HAP-1 (cell line): ENCODE data around the gene AICDA.

Experiments
- DNase-seq, 2 experiments: peaks; one replicate each; pipeline ENCODE4 v3.0.0-alpha.2; 2016 to 2020; ENCODE audit warnings: low spot score in 2 of 2
- H3K27me3 ChIP-seq: fragments of 250-450 bp; sonication (Bioruptor Pico); 2 replicates; pipeline ENCODE4 v1.5.1; 2020; ENCODE audit warnings: low read depth, mild to moderate bottlenecking, moderate library complexity
- H3K36me3 ChIP-seq: fragments of 250-450 bp; sonication (Bioruptor Pico); replicated peaks from 2 replicates; pipeline ENCODE4 v1.5.1; 2020; ENCODE audit warnings: mild to moderate bottlenecking
- H3K4me1 ChIP-seq: fragments of 250-450 bp; sonication (Bioruptor Pico); 2 replicates; pipeline ENCODE4 v1.5.1; 2020; ENCODE audit warnings: mild to moderate bottlenecking
- H3K4me3 ChIP-seq: fragments of 250-450 bp; sonication (Bioruptor Pico); 2 replicates; pipeline ENCODE4 v1.5.1; 2020; ENCODE audit warnings: mild to moderate bottlenecking, moderate library complexity
- H3K9me3 ChIP-seq: fragments of 250-450 bp; sonication (Bioruptor Pico); 2 replicates; pipeline ENCODE4 v1.5.1; 2020; ENCODE audit warnings: mild to moderate bottlenecking, moderate library complexity
- in situ Hi-C: fragments of 300-500 bp; cut with MboI; formaldehyde crosslinking; loops from 3 replicates; pipeline ENCODE4 v1.14.3; 2020; ENCODE audit warnings: low sequenced_read_pairs, inconsistent platforms, mixed read lengths

Gene AICDA

DNA sequence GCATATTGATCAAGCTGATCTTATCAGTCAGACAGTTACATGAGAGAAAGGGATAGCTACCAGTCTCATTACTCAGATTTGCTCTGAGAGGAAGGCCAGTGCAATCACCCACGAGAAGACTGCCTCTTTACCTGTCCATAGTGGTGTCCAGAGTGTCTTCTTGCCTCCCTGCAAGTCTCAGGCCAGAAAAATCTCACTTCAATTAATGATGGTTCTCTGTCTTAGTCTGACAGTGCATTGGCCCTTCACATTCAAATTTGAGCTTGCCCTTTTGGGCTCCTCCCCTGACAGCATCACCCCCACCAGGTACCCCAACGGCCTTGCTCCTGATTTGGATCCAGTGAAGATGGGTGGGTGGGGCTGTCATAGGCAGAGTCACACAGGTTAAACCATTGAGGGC lies at the start of gene AICDA:
TSS of gene AICDA (minus strand) at position 231 of the 400 bp plus-strand sequence. CDS start at position 139, 92 bp downstream.
- Histone ChIP-seq H3K4me1 (no peaks in the 10 kb centered on the region), H3K36me3 (no peaks in the 10 kb centered on the region), H3K4me3 (no peak within 1 kb of the TSS), H3K27me3 (no peaks in the 10 kb centered on the region), H3K9me3 (no peaks in the 10 kb centered on the region)
- in situ Hi-C loops = no loop called here
- no peak for DNase-seq

DNA sequence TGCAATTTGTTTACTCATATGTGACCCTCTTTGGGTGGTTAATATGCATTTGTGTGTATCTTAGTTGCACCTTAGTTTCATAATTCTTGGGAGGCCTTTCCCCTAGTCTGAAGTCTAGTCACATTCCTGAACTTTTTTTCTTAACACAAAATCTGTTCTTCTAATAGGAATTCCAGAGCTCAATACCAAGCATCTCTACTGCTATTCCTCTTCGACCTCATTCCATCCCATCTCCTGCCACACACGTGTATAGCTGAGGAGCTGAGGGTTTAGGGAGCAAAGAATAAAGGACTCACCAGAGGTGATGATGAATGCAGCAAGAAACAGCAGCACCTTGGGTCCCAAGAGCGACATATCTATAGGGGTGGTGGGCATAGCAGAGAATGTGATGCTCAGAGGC lies 49.1 kb upstream of the AICDA start:
- Histone ChIP-seq H3K4me1 (no peaks in the 10 kb centered on the region), H3K9me3 (no peaks in the 10 kb centered on the region), H3K36me3 (no peaks in the 10 kb centered on the region), H3K27me3 (no peaks in the 10 kb centered on the region), H3K4me3 (no peak overlapping the region)
- no peak for DNase-seq
- in situ Hi-C loops = no loop called here

DNA sequence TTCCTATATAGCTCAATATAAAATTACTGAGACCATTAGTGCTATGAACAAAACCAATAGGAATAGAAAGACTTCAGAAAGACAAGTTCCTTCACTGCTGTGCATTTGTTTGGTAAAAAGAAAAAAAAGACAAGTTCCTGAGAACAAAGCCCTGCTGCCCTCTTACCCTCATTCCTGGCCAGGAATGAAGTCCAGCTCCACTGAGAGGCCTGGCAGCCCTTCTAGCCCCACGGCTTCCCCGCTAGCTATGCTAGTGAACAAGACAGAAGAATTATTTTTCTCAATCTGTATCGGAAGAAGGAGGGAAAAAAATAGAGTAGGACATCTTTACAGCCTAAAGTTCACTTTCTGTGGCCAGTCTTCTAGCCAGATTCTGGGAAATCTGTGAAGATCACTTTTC lies 48.4 kb upstream of the AICDA start:
- H3K9me3 ChIP-seq = no peaks in the 10 kb centered on the region
- no peaks in the 10 kb centered on the region for H3K4me1 ChIP-seq
- H3K27me3 ChIP-seq = no peaks in the 10 kb centered on the region
- DNase-seq = no peak
- no peaks in the 10 kb centered on the region for H3K36me3 ChIP-seq
- no peak overlapping the region for H3K4me3 ChIP-seq
- in situ Hi-C loops = no loop called here

DNA sequence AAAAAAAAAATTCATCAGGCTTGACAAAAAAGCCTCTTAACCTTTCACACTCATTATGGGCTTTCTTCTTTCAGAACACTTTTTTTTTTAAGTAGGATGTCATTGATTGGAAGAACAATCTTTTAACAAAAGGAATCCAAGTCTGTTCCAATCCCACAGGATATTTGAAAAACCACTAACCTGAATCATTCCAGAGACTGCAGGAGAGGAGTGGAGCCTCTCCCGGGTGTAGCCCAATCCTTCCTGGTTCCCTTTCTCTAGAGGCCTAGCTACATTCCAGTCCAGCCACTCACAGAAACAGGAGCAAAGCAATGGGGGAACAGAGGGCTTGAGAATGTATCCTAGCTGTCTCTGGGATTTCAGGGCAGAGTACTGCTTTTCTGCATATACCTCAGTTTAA lies 45.7 kb upstream of the AICDA start:
- in situ Hi-C loops = no loop called here
- Histone ChIP-seq H3K4me1 (no peaks in the 10 kb centered on the region), H3K4me3 (no peak overlapping the region), H3K36me3 (no peaks in the 10 kb centered on the region), H3K27me3 (no peaks in the 10 kb centered on the region), H3K9me3 (no peaks in the 10 kb centered on the region)
- DNase-seq = no peak

DNA sequence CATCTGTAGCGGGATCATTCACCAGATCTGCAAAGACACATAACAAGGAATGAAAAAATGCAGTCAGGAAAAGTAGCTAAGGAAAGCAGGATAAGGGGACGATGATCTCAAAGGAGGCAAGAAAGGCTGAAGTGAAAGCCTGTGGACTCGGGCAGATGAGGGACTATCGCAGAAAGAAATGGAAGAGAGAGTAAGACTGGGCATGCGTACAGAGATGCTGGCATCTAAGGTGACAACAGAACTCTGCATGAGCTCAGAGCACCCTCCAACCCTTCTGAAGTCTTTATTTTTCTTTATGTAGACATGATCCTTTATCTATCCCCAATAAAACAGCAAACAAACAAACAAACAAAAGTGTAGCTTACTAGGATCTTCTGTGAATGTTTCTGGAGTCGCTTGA lies 42.8 kb upstream of the AICDA start:
- no peak for DNase-seq
- in situ Hi-C loops = no loop called here
- no peak overlapping the region for H3K4me3 ChIP-seq
- no peaks in the 10 kb centered on the region for H3K9me3 ChIP-seq
- no peaks in the 10 kb centered on the region for H3K36me3 ChIP-seq
- peaks cover 5% of the 10 kb centered on the region; the same call in 1 of the 2 replicates for H3K27me3 ChIP-seq
- no peaks in the 10 kb centered on the region for H3K4me1 ChIP-seq

DNA sequence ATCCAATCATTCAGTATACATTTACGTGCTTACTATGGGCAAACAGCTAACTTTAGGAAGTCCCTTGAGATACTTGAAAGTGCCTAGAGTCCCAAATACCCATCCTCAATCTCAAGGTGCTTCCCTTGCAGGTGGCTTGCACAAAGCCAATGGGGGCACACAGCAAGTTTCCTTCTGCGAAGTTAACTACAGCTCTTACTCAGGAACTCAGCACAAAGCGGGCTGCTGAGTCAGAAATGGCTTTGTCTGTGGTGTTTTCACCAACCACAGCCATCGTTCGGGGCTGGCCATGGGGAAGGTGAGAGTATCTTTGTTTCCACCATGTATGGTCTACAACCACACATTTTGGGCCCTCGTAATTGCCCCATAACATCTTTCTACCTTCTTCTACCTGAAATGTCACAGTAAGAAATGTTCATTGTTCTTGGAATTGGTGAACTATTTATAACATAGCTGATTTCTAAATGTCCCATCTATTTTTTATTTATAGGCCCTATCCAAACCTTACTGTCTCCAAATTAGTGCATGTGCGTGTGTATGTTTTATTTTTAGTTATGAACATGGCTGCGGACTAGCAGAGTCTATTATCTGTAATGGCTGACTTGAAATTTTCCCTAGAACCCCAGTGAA lies 36.0 kb upstream of the AICDA start:
- H3K4me3 ChIP-seq = no peak overlapping the region
- peaks cover 25% of the 10 kb centered on the region for H3K27me3 ChIP-seq
- no peaks in the 10 kb centered on the region for H3K9me3 ChIP-seq
- DNase-seq = no peak
- in situ Hi-C loops = no loop called here
- no peaks in the 10 kb centered on the region for H3K36me3 ChIP-seq
- no peaks in the 10 kb centered on the region for H3K4me1 ChIP-seq

DNA sequence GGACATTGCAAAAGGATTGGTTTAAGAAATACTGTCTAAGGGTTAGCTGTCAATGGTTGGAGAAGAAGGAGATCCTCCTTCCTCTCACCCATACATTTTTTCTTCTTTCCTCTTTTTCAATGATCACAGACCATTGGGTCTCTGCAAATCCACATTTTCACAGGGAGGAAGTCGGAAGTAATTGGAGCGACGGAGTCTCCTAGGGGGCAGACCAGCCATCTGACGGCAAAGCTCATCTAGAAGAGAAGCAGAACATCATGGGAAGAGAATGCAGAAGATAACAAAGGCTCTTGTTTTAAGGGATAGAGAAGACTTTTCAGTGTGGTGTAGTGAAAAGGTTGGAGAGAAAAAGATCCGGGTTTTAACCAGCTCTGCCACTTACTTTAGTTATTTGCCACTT lies 35.3 kb upstream of the AICDA start:
- no peak for DNase-seq
- Histone ChIP-seq H3K27me3 (peaks cover 25% of the 10 kb centered on the region), H3K4me3 (no peak overlapping the region), H3K4me1 (no peaks in the 10 kb centered on the region), H3K9me3 (no peaks in the 10 kb centered on the region), H3K36me3 (no peaks in the 10 kb centered on the region)
- in situ Hi-C loops = no loop called here

DNA sequence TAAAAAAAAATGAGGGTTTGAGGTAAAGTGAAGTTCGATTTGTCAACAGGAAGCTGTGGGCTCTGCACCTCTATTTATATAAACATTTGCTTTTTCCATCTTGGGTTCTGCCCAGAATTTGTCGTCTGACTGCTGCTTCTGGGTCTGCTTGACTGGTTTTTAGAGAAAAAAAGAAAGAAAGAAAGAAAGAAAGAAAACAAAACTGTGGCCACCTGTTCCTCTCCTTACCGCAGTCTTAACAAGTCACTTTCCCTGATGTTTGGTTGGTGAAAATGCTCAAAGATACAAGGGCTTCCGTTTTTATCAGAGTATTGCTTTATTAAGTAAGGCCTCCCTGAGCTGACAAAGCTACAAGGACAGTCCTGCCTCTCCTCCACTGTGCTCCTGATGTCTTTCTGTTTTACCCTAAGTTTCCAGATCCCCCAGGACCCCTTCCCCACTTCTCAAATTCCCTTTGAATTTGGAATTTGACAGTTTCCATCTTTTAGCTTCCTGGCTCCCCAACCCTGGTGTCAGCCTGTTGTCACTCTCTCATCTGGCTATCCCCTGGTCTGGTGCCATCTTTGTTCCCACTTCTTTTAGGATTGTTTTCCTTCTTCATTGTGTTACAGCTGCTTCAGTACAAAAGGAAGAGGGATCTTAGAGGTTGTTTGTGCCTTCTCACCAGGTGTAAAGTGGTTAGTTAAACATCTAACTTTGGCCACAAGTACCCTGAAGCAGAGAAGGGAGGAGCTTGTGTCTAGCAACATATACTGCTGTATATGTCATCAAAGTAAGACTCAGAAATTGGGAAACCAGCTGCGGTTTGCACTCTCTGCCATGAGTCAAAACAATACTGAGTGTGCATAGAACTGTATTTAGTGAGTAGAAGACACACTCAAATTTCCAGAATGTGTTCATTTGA lies 31.9 kb upstream of the AICDA start:
- in situ Hi-C loops = no loop called here
- Histone ChIP-seq H3K4me1 (no peaks in the 10 kb centered on the region), H3K9me3 (no peaks in the 10 kb centered on the region), H3K4me3 (no peak overlapping the region), H3K36me3 (no peaks in the 10 kb centered on the region), H3K27me3 (peaks cover 20% of the 10 kb centered on the region)
- no peak for DNase-seq

DNA sequence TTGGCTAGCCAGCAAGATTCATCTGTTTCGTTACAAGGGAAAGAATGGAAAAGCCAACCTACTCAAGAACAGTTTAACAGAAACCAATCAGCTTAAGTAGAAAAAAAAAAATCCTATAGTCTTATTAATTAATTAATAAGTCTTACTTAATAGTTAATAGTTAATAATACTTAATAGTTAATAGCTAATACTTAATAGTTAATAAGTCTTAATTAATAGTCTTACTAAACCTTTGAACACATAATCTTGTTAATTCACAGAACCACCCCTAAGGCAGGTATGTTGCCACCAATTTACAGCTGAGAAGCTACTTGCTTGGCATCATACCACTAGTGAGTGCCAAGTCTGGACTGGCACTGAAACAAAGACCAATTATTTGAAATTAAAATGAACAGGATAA lies 30.1 kb upstream of the AICDA start:
- no peaks in the 10 kb centered on the region for H3K4me1 ChIP-seq
- H3K4me3 ChIP-seq = no peak overlapping the region
- in situ Hi-C loops = no loop called here
- H3K9me3 ChIP-seq = no peaks in the 10 kb centered on the region
- peaks cover 6% of the 10 kb centered on the region; the same call in 1 of the 2 replicates for H3K27me3 ChIP-seq
- no peak for DNase-seq
- H3K36me3 ChIP-seq = no peaks in the 10 kb centered on the region

DNA sequence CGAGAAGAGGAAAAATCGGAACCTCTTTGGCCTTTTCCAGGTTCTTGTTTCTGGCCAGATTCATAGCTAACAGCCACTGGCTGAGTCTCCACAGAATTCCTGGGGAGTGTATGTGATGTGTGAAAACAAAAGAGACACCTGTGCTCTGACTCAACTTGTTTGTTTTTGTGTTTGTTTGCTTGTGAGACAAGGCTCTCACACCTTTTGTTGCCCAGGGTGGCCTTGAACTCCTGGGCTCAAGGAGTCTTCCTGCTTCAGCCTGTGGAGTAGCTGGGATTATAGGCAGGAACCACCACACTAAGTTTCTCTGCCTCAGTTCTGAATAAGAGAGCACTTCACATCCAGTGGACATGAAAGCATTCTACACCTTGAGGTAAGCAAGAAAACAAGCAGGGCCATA lies 27.3 kb upstream of the AICDA start:
- DNase-seq = no peak
- Histone ChIP-seq H3K36me3 (no peaks in the 10 kb centered on the region), H3K9me3 (no peaks in the 10 kb centered on the region), H3K4me1 (peaks cover 12% of the 10 kb centered on the region), H3K27me3 (no peaks in the 10 kb centered on the region), H3K4me3 (no peak overlapping the region)
- in situ Hi-C loops = no loop called here

DNA sequence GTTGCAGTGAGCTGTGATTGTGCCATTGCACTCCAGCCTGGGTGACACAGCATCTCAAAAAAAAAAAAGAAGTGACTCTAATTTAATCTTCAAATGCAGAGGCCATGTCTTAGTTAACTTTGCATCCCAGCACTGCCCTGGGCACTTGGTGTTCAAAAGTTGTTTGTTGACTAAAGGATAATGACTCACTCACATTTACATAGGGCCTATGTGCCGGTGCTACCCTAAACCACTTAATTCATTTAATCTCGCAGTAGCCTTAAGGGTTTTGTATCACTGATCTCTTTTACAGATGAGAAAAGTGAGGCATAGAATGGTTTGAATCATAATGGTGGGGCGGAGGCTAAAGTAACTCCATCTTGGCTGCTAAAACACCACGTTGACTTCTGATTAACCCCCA lies 26.3 kb upstream of the AICDA start:
- Histone ChIP-seq H3K27me3 (no peaks in the 10 kb centered on the region), H3K9me3 (no peaks in the 10 kb centered on the region), H3K36me3 (no peaks in the 10 kb centered on the region), H3K4me1 (peaks cover 12% of the 10 kb centered on the region), H3K4me3 (no peak overlapping the region)
- in situ Hi-C loops = no loop called here
- DNase-seq = no peak

DNA sequence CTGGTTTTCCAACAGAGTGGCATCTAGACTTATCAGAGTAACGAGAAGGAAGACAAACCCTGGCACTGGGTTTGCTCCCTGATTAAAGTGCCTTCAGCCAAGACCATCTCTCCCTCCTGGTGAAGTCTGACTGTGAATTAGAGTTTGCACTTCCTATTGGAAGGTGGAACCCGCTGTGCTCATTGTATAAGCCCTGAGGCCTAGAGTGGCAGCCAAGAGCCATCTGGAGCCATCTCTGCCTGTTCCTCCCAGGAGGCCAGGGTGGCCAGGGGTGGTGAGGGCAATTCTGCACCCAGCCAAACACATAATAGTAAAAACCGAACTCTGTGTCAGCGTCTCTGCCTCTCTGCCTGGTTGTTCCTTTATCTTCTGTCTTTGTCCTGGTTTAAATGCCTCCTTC lies 25.0 kb upstream of the AICDA start:
- no peaks in the 10 kb centered on the region for H3K9me3 ChIP-seq
- H3K36me3 ChIP-seq = no peaks in the 10 kb centered on the region
- H3K4me3 ChIP-seq = no peak overlapping the region
- no peaks in the 10 kb centered on the region for H3K27me3 ChIP-seq
- in situ Hi-C loops = no loop called here
- no peak for DNase-seq
- H3K4me1 ChIP-seq = peaks cover 12% of the 10 kb centered on the region

DNA sequence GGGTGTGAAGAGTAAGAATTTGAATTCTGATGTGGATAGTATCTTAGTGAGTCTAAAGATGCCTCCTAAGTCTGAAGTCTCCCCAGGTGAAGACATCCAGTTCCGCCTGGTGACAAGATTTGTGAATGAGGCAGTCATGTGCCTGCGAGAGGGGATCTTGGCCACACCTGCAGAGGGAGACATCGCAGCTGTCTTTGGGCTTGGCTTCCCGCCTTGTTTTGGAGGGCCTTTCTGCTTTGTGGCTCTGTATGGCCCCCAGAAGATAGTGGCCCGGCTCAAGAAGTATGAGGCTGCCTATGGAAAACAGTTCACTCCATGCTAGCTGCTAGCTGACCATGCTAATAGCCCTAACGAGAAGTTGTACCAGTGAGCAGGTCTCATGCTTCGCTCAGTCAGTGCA lies 24.6 kb upstream of the AICDA start:
- no peaks in the 10 kb centered on the region for H3K27me3 ChIP-seq
- no peak for DNase-seq
- H3K36me3 ChIP-seq = no peaks in the 10 kb centered on the region
- peaks cover 12% of the 10 kb centered on the region for H3K4me1 ChIP-seq
- in situ Hi-C loops = no loop called here
- H3K9me3 ChIP-seq = no peaks in the 10 kb centered on the region
- H3K4me3 ChIP-seq = no peak overlapping the region

DNA sequence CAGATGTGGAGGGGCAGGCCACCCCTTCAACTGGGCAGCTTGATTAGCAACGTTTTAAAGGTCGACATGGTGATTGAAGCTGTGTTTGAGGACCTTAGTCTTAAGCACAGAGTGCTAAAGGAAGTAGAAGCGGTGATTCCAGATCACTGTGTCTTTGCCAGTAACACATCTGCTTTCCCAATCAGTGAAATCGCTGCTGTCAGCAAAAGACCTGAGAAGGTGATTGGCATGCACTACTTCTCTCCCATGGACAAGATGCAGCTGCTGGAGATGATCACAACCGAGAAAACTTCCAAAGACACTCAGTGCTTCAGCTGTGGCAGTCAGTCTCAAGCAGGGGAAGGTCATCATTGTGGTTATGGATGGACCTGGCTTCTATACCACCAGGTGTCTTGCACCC lies 23.9 kb upstream of the AICDA start:
- no peaks in the 10 kb centered on the region for H3K36me3 ChIP-seq
- peaks cover 12% of the 10 kb centered on the region for H3K4me1 ChIP-seq
- H3K4me3 ChIP-seq = no peak overlapping the region
- in situ Hi-C loops = no loop called here
- DNase-seq = no peak
- H3K9me3 ChIP-seq = no peaks in the 10 kb centered on the region
- H3K27me3 ChIP-seq = no peaks in the 10 kb centered on the region
